ENCODE data around the gene GMDS.

DNA sequence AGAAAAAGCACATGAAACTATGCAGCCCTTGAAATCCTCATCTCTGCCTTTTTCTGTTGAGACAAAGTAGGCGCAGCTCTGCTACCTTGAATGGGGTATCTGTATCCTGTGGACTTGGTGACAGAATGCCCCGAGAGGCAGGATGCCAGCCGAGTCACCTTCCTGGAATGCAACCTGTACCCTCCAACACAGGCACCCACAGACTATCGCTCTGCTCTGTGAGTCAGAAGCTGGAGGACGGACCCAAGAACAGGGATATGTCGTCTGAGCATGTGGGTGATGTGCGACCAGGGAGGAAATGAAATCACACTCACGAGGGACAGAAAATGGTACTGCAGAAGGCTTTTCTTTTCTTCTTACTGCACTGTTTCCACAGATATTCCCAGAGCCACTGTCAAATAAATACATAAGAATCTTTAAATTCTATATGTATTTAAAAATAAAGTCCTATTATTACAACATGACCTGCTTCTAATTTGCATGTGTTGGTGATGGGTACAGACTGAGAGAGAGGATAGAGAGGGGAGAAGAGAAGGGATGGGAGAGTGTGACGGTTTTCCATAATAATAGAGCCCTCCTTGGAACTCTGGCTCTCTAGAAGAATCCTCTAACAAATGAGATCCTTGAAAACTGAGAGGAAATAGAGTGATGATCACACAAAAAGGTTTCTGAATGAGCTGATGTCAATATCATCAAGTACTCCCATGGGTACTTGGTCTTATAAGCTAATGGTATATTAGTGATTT, 327.6 kb downstream of the GMDS start:
- TF ChIP-seq, protein P1, sequence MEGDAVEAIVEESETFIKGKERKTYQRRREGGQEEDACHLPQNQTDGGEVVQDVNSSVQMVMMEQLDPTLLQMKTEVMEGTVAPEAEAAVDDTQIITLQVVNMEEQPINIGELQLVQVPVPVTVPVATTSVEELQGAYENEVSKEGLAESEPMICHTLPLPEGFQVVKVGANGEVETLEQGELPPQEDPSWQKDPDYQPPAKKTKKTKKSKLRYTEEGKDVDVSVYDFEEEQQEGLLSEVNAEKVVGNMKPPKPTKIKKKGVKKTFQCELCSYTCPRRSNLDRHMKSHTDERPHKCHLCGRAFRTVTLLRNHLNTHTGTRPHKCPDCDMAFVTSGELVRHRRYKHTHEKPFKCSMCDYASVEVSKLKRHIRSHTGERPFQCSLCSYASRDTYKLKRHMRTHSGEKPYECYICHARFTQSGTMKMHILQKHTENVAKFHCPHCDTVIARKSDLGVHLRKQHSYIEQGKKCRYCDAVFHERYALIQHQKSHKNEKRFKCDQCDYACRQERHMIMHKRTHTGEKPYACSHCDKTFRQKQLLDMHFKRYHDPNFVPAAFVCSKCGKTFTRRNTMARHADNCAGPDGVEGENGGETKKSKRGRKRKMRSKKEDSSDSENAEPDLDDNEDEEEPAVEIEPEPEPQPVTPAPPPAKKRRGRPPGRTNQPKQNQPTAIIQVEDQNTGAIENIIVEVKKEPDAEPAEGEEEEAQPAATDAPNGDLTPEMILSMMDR (IDR thresholded peaks at IDR 0.05; ENCODE audit: low read length): no peak
- no peak for TF ChIP-seq EZH2 (optimal IDR thresholded peaks at IDR 0.05; ENCODE audit: low read depth, low read length)
